DND-41 (cell line): ENCODE data around the gene ATXN7.

Source experiments
- CTCF ChIP-seq: IDR thresholded peaks from 2 replicates; pipeline ENCODE4 v1.5.1; 2012; ENCODE audit warnings: borderline replicate concordance, low read length, moderate library complexity, mild to moderate bottlenecking; ENCODE audit not compliant: poor library complexity, severe bottlenecking; ENCODE audit errors: extremely low read depth
- EZH2 ChIP-seq: IDR thresholded peaks from 3 replicates; pipeline ENCODE4 v1.6.1; 2012; ENCODE audit warnings: borderline replicate concordance, low read depth, mild to moderate bottlenecking, moderate library complexity, low read length, inconsistent platforms; ENCODE audit not compliant: severe bottlenecking

GRCh38 chr3:63864965-63865327 is 1.3 kb downstream of the ATXN7 start:
- TF ChIP-seq CTCF (no peak), EZH2 (no peak)
